Uterus (tissue), 2 donors: ENCODE measurements around the gene CTLA4.

Source experiments
- POLR2A ChIP-seq, 2 donors: fragments of 450-650 bp; IDR thresholded peaks; one replicate each; pipeline ENCODE4 v1.6.1; 2016; ENCODE audit warnings: antibody characterized with exemption in 2 of 2, mild to moderate bottlenecking in 1 of 2, moderate library complexity in 1 of 2
- TF ChIP-seq, protein P1 (sequence below), 4 experiments: fragments of 200-600 bp in 2 of 4; fragments of 450-650 bp in 2 of 4; sonication (generic) in 2 of 4; IDR thresholded peaks; one replicate each; pipeline ENCODE4 v1.5.1; 2016 to 2019; ENCODE audit warnings: antibody characterized with exemption in 4 of 4, mild to moderate bottlenecking in 2 of 4, moderate library complexity in 1 of 4

DNA sequence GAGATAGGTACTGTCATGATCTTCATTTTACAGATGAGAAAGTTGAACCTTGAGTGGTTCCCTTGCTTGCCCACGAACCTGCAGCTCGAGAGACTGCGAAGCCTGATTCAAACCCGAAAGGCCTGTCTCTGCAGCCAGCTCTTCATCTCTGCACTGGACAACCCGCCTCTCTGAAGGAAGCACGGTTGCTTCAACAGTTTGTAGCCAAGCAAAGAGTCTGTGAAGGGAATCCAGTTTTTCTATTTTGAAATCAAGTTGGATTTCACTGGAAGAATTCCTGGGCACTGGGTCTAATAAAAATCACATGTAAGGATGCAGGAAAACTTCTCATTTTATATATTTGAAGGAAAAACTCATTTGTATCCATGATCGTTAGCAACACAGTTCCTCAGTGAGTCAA, 47.7 kb downstream of the CTLA4 start:
- TF ChIP-seq, protein P1, sequence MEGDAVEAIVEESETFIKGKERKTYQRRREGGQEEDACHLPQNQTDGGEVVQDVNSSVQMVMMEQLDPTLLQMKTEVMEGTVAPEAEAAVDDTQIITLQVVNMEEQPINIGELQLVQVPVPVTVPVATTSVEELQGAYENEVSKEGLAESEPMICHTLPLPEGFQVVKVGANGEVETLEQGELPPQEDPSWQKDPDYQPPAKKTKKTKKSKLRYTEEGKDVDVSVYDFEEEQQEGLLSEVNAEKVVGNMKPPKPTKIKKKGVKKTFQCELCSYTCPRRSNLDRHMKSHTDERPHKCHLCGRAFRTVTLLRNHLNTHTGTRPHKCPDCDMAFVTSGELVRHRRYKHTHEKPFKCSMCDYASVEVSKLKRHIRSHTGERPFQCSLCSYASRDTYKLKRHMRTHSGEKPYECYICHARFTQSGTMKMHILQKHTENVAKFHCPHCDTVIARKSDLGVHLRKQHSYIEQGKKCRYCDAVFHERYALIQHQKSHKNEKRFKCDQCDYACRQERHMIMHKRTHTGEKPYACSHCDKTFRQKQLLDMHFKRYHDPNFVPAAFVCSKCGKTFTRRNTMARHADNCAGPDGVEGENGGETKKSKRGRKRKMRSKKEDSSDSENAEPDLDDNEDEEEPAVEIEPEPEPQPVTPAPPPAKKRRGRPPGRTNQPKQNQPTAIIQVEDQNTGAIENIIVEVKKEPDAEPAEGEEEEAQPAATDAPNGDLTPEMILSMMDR (IDR thresholded peaks at IDR 0.05): no peak
- no peak for TF ChIP-seq POLR2A (IDR thresholded peaks at IDR 0.05)
